ENCODE measurements around the gene MMP23B.

MMP23B gene

DNA sequence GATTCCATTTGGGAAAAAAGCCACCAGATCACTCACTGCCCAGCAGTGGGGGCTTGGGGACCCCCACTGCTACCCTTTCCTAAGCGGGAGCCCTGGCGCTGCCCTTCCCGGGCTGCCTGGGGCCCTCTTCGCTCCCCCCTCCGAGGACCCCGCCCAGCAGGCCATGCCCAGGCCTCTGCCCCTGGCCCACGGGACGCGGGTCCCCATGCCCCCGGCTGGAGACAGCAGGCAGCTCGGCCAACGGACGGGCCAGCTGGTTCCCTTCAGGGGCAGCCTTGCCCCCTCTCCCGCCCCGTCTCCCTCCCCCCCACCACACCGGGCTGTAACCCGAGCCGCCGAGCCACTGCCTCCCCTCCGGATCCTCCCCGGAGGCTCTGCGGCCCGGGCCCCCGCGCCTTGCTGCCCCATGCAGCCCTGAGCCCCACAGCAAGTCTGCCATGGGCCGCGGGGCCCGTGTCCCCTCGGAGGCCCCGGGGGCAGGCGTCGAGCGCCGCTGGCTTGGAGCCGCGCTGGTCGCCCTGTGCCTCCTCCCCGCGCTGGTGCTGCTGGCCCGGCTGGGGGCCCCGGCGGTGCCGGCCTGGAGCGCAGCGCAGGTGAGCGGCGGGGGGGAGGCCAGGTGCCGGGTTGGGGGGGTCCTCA lies at the start of gene MMP23B:
TSS of gene MMP23B (plus strand) at position 392 of the 639 bp plus-strand sequence. CDS start at position 438, 46 bp downstream.
- Histone ChIP-seq H3K4me1 (peaks cover 0 to 24% (median 18%) of the 10 kb centered on the region in 4 donors), H3K4me3 (peak within 1 kb of the TSS; percentile 30 to 37), H3K36me3 (peaks cover 15 to 35% (median 26%) of the 10 kb centered on the region in 3 donors), H3K9me3 (no peaks in the 10 kb centered on the region), H3K27ac (peak within 1 kb of the TSS; percentile 56 to 77), H3K27me3 (peaks cover 11 to 48% of the 10 kb centered on the region in 2 donors)
- intact Hi-C loops (cut with DNase I; ENCODE audit: low total_unique reads): no loop called here
- peak in 1 of 2 donors; percentile 66 for DNase-seq
- TF ChIP-seq, protein P1, sequence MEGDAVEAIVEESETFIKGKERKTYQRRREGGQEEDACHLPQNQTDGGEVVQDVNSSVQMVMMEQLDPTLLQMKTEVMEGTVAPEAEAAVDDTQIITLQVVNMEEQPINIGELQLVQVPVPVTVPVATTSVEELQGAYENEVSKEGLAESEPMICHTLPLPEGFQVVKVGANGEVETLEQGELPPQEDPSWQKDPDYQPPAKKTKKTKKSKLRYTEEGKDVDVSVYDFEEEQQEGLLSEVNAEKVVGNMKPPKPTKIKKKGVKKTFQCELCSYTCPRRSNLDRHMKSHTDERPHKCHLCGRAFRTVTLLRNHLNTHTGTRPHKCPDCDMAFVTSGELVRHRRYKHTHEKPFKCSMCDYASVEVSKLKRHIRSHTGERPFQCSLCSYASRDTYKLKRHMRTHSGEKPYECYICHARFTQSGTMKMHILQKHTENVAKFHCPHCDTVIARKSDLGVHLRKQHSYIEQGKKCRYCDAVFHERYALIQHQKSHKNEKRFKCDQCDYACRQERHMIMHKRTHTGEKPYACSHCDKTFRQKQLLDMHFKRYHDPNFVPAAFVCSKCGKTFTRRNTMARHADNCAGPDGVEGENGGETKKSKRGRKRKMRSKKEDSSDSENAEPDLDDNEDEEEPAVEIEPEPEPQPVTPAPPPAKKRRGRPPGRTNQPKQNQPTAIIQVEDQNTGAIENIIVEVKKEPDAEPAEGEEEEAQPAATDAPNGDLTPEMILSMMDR (IDR thresholded peaks at IDR 0.05): no peak

DNA sequence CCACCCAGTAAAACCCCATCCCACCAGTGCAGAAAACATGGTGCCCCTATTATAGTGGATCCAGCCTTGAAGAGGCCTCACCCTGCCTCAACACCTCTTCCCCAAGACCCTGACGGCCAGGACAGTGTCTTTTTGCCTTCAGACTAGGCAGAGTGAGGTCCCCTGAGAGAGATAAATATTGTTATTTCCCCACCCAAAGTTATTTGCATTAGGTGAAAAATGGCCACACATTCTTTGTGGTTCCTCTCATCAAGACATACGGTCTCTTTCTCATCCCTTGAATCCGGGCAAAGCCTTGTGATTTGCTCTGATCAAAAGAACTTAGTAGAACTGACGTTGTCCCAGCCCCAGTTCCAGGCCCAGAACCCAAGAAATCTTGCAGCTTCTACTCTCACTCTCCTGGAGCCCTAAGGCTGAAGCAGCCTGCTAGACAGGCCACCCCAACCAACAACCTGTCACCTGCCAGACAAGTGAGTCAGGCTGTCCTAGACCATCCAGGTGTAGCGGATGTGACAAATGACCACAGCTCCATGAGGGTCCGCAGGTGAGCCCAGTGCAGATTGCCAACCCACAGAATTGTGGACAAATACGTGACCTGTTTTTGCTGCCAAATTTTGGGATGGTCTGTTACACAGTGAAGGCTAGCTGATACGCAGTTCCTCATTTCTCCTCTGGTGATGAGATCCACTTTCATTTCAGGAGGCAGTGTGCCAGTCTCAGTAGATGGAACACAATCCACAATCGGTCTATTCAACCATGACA lies 49.2 kb upstream of the MMP23B start:
- no peaks in the 10 kb centered on the region for H3K9me3 ChIP-seq
- TF ChIP-seq, protein P1 (IDR thresholded peaks at IDR 0.05): no peak
- peaks cover 0 to 40% of the 10 kb centered on the region in 2 donors for H3K27me3 ChIP-seq
- no peak overlapping the region for H3K27ac ChIP-seq
- no peak overlapping the region for H3K4me3 ChIP-seq
- DNase-seq: no peak
- H3K36me3 ChIP-seq: no peaks in the 10 kb centered on the region
- no peaks in the 10 kb centered on the region for H3K4me1 ChIP-seq
- intact Hi-C loops (cut with DNase I; ENCODE audit: low total_unique reads): no loop called here

GRCh38 chr1:1583347-1584010 lies 48.5 kb upstream of the MMP23B start:
- intact Hi-C loops (cut with DNase I; ENCODE audit: low total_unique reads): no loop called here
- Histone ChIP-seq H3K4me1 (no peaks in the 10 kb centered on the region), H3K9me3 (no peaks in the 10 kb centered on the region), H3K27me3 (peaks cover 0 to 42% of the 10 kb centered on the region in 2 donors), H3K36me3 (no peaks in the 10 kb centered on the region), H3K27ac (no peak overlapping the region), H3K4me3 (no peak overlapping the region)
- DNase-seq: no peak
- TF ChIP-seq, protein P1 (IDR thresholded peaks at IDR 0.05): no peak

DNA sequence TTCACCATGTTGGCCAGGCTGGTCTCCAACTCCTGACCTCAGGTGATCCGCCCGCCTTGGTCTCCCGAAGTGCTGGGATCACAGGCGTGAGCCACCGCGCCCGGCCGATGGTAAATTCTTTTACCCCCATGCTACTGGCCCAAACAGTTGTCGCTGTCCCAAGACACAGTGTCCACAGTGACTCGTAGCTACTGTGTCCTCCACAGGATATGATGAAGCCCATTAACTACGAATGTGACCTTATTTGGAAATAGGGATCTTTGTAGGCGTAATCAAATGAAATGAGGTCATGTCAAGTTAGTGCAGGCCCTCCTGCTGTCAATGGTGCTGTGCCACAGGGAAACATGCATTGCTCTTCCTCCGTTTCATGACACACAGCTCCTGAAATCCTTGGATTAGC lies 40.5 kb upstream of the MMP23B start:
- H3K9me3 ChIP-seq: no peaks in the 10 kb centered on the region
- H3K4me1 ChIP-seq: no peaks in the 10 kb centered on the region
- H3K27me3 ChIP-seq: peaks cover 0 to 31% of the 10 kb centered on the region in 2 donors
- H3K4me3 ChIP-seq: no peak overlapping the region
- no peak overlapping the region for H3K27ac ChIP-seq
- intact Hi-C loops (cut with DNase I; ENCODE audit: low total_unique reads): no loop called here
- DNase-seq: no peak
- H3K36me3 ChIP-seq: no peaks in the 10 kb centered on the region
- TF ChIP-seq, protein P1 (IDR thresholded peaks at IDR 0.05): no peak

- no peak for DNase-seq
- Histone ChIP-seq H3K36me3 (no peaks in the 10 kb centered on the region), H3K4me1 (peaks cover 0 to 13% (median 0%) of the 10 kb centered on the region in 4 donors), H3K27me3 (peaks cover 0 to 34% of the 10 kb centered on the region in 2 donors), H3K27ac (no peak overlapping the region), H3K9me3 (no peaks in the 10 kb centered on the region), H3K4me3 (no peak overlapping the region)
- intact Hi-C loops (cut with DNase I; ENCODE audit: low total_unique reads): no loop called here
- TF ChIP-seq, protein P1 (IDR thresholded peaks at IDR 0.05): no peak
Observed at GRCh38 chr1:1593834-1594601, 38.0 kb upstream of the MMP23B start.

Data from tibial artery (tissue), 4 donors.